SK-N-SH treated with all-trans-retinoic acid at 6 μM for 48 hours (cell line): Measurements from ENCODE around the gene AKAP6.

Experiments used
- ATAC-seq: fragments of 200-7000 bp; cut with Tn5 transposase; 3 replicates; pipeline ENCODE4 v1.9.1; 2020; ENCODE audit warnings: mild to moderate bottlenecking, moderate library complexity
- ARNTL ChIP-seq: fragments of 450-650 bp; formaldehyde crosslinking; IDR thresholded peaks from 2 replicates; pipeline ENCODE4 v1.5.0; 2020; ENCODE audit warnings: low read depth, mild to moderate bottlenecking, moderate library complexity, borderline replicate concordance
- BACH2 ChIP-seq: fragments of 250-450 bp; sonication (Bioruptor Pico); IDR thresholded peaks from 2 replicates; pipeline ENCODE4 v1.9.0; 2021; ENCODE audit warnings: mild to moderate bottlenecking, borderline replicate concordance
- CSDC2 ChIP-seq: fragments of 250-450 bp; sonication (Bioruptor Pico); IDR thresholded peaks from 2 replicates; pipeline ENCODE4 v1.5.0; 2020; ENCODE audit warnings: mild to moderate bottlenecking, moderate library complexity
- ESRRG ChIP-seq: fragments of 250-450 bp; sonication (Bioruptor Pico); IDR thresholded peaks from 2 replicates; pipeline ENCODE4 v1.6.1; 2021; ENCODE audit warnings: mild to moderate bottlenecking
- GLIS3 ChIP-seq: fragments of 250-450 bp; sonication (Bioruptor Pico); IDR thresholded peaks from 2 replicates; pipeline ENCODE4 v1.5.0; 2020; ENCODE audit warnings: mild to moderate bottlenecking, moderate library complexity
- ISL1 ChIP-seq: fragments of 250-450 bp; sonication (Bioruptor Pico); IDR thresholded peaks from 2 replicates; pipeline ENCODE4 v2.1.2; 2022; ENCODE audit warnings: mild to moderate bottlenecking, moderate library complexity
- OSR1 ChIP-seq: fragments of 250-450 bp; sonication (Bioruptor Pico); IDR thresholded peaks from 2 replicates; pipeline ENCODE4 v1.8.0; 2022; ENCODE audit warnings: moderate library complexity, mild to moderate bottlenecking, inconsistent platforms
- PPARA ChIP-seq: fragments of 250-450 bp; sonication (Bioruptor Pico); IDR thresholded peaks from 2 replicates; pipeline ENCODE4 v1.5.0; 2020; ENCODE audit warnings: mild to moderate bottlenecking, borderline replicate concordance
- RARB ChIP-seq: fragments of 250-450 bp; sonication (Bioruptor Pico); IDR thresholded peaks from 2 replicates; pipeline ENCODE4 v1.8.0; 2021; ENCODE audit warnings: mild to moderate bottlenecking, moderate library complexity
- SNAI2 ChIP-seq: fragments of 250-450 bp; sonication (Bioruptor Pico); IDR thresholded peaks from 2 replicates; pipeline ENCODE4 v1.5.0; 2020; ENCODE audit warnings: mild to moderate bottlenecking, moderate library complexity
- TCF4 ChIP-seq: fragments of 250-450 bp; sonication (Bioruptor Pico); IDR thresholded peaks from 2 replicates; pipeline ENCODE4 v1.8.0; 2021; ENCODE audit warnings: mild to moderate bottlenecking, moderate library complexity, borderline replicate concordance
- TOX ChIP-seq: fragments of 250-450 bp; sonication (Bioruptor Pico); IDR thresholded peaks from 2 replicates; pipeline ENCODE4 v1.8.0; 2021; ENCODE audit warnings: mild to moderate bottlenecking, moderate library complexity, borderline replicate concordance
- ZC3H10 ChIP-seq: fragments of 250-450 bp; sonication (Bioruptor Pico); IDR thresholded peaks from 2 replicates; pipeline ENCODE4 v1.5.1; 2021; ENCODE audit warnings: mild to moderate bottlenecking, moderate library complexity
- ZFP3 ChIP-seq: fragments of 250-450 bp; sonication (Bioruptor Pico); IDR thresholded peaks from 2 replicates; pipeline ENCODE4 v1.5.0; 2020; ENCODE audit warnings: mild to moderate bottlenecking, moderate library complexity
- ZFP30 ChIP-seq: fragments of 450-650 bp; formaldehyde crosslinking; IDR thresholded peaks from 2 replicates; pipeline ENCODE4 v1.5.0; 2022; ENCODE audit warnings: mild to moderate bottlenecking, moderate library complexity
- ZNF565 ChIP-seq: fragments of 450-650 bp; formaldehyde crosslinking; conservative IDR thresholded peaks from 2 replicates; pipeline ENCODE4 v1.5.0; 2020; ENCODE audit warnings: low read depth, mild to moderate bottlenecking, moderate library complexity
- ZNF70 ChIP-seq: fragments of 450-650 bp; formaldehyde crosslinking; IDR thresholded peaks from 2 replicates; pipeline ENCODE4 v1.5.0; 2020; ENCODE audit warnings: mild to moderate bottlenecking, moderate library complexity
- ZNF8 ChIP-seq: fragments of 450-650 bp; formaldehyde crosslinking; IDR thresholded peaks from 2 replicates; pipeline ENCODE4 v1.5.0; 2020; ENCODE audit warnings: mild to moderate bottlenecking, moderate library complexity
- TF ChIP-seq, protein P1 (sequence below): fragments of 250-450 bp; sonication (Bioruptor Pico); IDR thresholded peaks from 2 replicates; pipeline ENCODE4 v1.8.0; 2020; ENCODE audit warnings: mild to moderate bottlenecking, moderate library complexity, borderline replicate concordance
- TF ChIP-seq, protein P2 (sequence below): fragments of 250-450 bp; sonication (Bioruptor Pico); IDR thresholded peaks from 2 replicates; pipeline ENCODE4 v1.8.0; 2021; ENCODE audit warnings: low read depth, mild to moderate bottlenecking, moderate library complexity, borderline replicate concordance
- TF ChIP-seq, protein P3 (sequence below): fragments of 250-450 bp; sonication (Bioruptor Pico); IDR thresholded peaks from 2 replicates; pipeline ENCODE4 v1.5.1; 2021; ENCODE audit warnings: mild to moderate bottlenecking, moderate library complexity
- TF ChIP-seq, protein P4 (sequence below): fragments of 250-450 bp; sonication (Bioruptor Pico); IDR thresholded peaks from 2 replicates; pipeline ENCODE4 v1.5.0; 2020; ENCODE audit warnings: mild to moderate bottlenecking, moderate library complexity
- TF ChIP-seq, protein P5 (sequence below): fragments of 250-450 bp; sonication (Bioruptor Pico); IDR thresholded peaks from 2 replicates; pipeline ENCODE4 v1.5.1; 2020; ENCODE audit warnings: low read depth, mild to moderate bottlenecking, moderate library complexity

The AKAP6 gene

DNA sequence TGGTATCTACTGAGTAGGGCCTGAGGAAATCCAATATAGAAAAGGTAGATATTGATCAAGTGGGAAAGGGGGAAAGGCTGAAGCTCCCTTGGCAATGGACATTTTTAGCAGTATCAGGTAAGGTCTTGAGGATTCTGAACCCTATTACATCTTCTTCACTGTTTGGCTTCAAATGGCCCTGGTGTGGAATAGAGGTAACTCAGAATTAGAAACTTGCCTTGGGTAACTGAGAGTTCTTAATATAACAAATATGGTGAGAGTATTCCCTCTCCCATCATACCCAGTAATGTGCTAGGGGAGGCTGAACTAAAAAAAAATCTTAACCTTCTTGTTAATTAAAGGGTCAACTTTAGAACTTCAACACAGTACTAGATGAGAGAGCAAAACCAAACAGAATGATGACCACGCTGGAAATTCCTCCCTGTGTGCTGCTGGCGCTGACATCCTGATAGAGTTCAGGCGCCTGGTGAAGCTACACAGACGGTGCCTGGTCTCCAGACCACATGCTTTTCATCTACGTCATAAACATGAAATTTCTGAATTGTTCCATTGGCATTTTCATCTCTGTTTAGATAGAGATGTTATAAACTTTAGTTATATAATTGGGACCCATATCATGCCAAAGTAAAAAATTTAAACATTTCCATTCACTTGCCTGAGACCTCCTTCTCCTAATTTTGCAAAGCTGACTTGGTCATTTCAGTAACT is 128.3 kb downstream of the AKAP6 start:
- peak; percentile 92 for ATAC-seq
- TF ChIP-seq TCF4 (CRISPR knock-in tag) (peak; percentile 99), SNAI2 (CRISPR knock-in tag) (peak; percentile 78), RARB (0 out of 2 replicates have a peak, but pooled peaks have one; percentile 82), ZNF70 (no peak), ZNF8 (no peak), ZFP3 (CRISPR knock-in tag) (peak; percentile 78; the same call in 1 of the 2 replicates), PPARA (no peak), OSR1 (peak; percentile 68; the same call in 1 of the 2 replicates), ESRRG (peak; percentile 75; the same call in 1 of the 2 replicates), ISL1 (peak; percentile 96), GLIS3 (CRISPR knock-in tag) (peak; percentile 80), CSDC2 (CRISPR knock-in tag) (peak; percentile 79), ZNF565 (CRISPR knock-in tag) (no peak), ZC3H10 (CRISPR knock-in tag) (peak; percentile 82; the same call in 1 of the 2 replicates), TOX (CRISPR knock-in tag) (peak; percentile 61; the same call in 1 of the 2 replicates)
- TF ChIP-seq, protein P1, sequence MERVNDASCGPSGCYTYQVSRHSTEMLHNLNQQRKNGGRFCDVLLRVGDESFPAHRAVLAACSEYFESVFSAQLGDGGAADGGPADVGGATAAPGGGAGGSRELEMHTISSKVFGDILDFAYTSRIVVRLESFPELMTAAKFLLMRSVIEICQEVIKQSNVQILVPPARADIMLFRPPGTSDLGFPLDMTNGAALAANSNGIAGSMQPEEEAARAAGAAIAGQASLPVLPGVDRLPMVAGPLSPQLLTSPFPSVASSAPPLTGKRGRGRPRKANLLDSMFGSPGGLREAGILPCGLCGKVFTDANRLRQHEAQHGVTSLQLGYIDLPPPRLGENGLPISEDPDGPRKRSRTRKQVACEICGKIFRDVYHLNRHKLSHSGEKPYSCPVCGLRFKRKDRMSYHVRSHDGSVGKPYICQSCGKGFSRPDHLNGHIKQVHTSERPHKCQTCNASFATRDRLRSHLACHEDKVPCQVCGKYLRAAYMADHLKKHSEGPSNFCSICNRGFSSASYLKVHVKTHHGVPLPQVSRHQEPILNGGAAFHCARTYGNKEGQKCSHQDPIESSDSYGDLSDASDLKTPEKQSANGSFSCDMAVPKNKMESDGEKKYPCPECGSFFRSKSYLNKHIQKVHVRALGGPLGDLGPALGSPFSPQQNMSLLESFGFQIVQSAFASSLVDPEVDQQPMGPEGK (CRISPR knock-in tag) = no peak; the same call in 1 of the 2 replicates
- TF ChIP-seq, protein P2, sequence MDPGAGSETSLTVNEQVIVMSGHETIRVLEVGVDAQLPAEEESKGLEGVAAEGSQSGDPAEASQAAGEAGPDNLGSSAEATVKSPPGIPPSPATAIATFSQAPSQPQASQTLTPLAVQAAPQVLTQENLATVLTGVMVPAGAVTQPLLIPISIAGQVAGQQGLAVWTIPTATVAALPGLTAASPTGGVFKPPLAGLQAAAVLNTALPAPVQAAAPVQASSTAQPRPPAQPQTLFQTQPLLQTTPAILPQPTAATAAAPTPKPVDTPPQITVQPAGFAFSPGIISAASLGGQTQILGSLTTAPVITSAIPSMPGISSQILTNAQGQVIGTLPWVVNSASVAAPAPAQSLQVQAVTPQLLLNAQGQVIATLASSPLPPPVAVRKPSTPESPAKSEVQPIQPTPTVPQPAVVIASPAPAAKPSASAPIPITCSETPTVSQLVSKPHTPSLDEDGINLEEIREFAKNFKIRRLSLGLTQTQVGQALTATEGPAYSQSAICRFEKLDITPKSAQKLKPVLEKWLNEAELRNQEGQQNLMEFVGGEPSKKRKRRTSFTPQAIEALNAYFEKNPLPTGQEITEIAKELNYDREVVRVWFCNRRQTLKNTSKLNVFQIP (CRISPR knock-in tag) = 0 out of 2 replicates have a peak, but pooled peaks have one; percentile 51
- TF ChIP-seq, protein P3, sequence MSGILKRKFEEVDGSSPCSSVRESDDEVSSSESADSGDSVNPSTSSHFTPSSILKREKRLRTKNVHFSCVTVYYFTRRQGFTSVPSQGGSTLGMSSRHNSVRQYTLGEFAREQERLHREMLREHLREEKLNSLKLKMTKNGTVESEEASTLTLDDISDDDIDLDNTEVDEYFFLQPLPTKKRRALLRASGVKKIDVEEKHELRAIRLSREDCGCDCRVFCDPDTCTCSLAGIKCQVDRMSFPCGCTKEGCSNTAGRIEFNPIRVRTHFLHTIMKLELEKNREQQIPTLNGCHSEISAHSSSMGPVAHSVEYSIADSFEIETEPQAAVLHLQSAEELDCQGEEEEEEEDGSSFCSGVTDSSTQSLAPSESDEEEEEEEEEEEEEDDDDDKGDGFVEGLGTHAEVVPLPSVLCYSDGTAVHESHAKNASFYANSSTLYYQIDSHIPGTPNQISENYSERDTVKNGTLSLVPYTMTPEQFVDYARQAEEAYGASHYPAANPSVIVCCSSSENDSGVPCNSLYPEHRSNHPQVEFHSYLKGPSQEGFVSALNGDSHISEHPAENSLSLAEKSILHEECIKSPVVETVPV (CRISPR knock-in tag) = peak; percentile 82
- TF ChIP-seq, protein P4, sequence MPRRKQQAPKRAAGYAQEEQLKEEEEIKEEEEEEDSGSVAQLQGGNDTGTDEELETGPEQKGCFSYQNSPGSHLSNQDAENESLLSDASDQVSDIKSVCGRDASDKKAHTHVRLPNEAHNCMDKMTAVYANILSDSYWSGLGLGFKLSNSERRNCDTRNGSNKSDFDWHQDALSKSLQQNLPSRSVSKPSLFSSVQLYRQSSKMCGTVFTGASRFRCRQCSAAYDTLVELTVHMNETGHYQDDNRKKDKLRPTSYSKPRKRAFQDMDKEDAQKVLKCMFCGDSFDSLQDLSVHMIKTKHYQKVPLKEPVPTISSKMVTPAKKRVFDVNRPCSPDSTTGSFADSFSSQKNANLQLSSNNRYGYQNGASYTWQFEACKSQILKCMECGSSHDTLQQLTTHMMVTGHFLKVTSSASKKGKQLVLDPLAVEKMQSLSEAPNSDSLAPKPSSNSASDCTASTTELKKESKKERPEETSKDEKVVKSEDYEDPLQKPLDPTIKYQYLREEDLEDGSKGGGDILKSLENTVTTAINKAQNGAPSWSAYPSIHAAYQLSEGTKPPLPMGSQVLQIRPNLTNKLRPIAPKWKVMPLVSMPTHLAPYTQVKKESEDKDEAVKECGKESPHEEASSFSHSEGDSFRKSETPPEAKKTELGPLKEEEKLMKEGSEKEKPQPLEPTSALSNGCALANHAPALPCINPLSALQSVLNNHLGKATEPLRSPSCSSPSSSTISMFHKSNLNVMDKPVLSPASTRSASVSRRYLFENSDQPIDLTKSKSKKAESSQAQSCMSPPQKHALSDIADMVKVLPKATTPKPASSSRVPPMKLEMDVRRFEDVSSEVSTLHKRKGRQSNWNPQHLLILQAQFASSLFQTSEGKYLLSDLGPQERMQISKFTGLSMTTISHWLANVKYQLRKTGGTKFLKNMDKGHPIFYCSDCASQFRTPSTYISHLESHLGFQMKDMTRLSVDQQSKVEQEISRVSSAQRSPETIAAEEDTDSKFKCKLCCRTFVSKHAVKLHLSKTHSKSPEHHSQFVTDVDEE = peak; percentile 90
- TF ChIP-seq, protein P5, sequence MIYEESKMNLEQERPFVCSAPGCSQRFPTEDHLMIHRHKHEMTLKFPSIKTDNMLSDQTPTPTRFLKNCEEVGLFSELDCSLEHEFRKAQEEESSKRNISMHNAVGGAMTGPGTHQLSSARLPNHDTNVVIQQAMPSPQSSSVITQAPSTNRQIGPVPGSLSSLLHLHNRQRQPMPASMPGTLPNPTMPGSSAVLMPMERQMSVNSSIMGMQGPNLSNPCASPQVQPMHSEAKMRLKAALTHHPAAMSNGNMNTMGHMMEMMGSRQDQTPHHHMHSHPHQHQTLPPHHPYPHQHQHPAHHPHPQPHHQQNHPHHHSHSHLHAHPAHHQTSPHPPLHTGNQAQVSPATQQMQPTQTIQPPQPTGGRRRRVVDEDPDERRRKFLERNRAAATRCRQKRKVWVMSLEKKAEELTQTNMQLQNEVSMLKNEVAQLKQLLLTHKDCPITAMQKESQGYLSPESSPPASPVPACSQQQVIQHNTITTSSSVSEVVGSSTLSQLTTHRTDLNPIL = peak; percentile 96

DNA sequence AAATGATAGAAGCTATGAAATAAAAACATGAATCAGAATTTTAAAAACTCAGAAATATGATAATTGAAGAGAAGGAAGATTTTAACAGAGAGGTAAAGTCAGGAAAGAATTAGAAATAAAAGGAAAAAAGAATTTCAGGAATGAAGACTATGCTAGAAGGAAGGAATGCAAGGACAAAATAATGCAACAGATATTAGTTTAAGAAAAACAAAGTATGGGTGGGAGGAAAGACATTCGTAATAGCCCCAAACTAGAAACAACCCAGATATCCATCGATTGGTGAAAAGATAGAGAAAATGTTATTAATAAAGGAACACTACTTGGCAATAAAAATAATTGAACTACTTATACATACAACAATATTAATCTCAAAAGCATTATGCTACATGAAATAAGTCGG is 129.6 kb downstream of the AKAP6 start:
- ATAC-seq = no peak
- no peak for TF ChIP-seq ZNF565 (CRISPR knock-in tag)
- no peak for TF ChIP-seq GLIS3 (CRISPR knock-in tag)
- peak; percentile 59; the same call in 1 of the 2 replicates for TF ChIP-seq ISL1
- TF ChIP-seq TCF4 (CRISPR knock-in tag) = no peak
- TF ChIP-seq, protein P3 (CRISPR knock-in tag) = no peak
- TF ChIP-seq CSDC2 (CRISPR knock-in tag) = 0 out of 2 replicates have a peak, but pooled peaks have one; percentile 31
- no peak for TF ChIP-seq ARNTL (CRISPR knock-in tag)
- no peak for TF ChIP-seq ZNF70
- no peak for TF ChIP-seq ZFP30 (CRISPR knock-in tag)
- no peak for TF ChIP-seq PPARA
- TF ChIP-seq BACH2 (CRISPR knock-in tag) = no peak
